BJ (cell line): ENCODE measurements around the gene ICE1. TPM values are rescaled to one million over a fixed set of nuclear protein-coding genes. Genes with fewer than 3 reads are reported as not detected.

Source experiments
- CTCF ChIA-PET: fragments of 350-600 bp; formaldehyde crosslinking; extraction: SDS; loops from one replicate; lab custom pipeline; 2021; ENCODE audit warnings: antibody characterized with exemption, inconsistent platforms; lab: Yijun Ruan, JAX
- POLR2A ChIA-PET: fragments of 300-600 bp; sonication (Branson Sonifier 250); formaldehyde crosslinking; extraction: SDS; loops from one replicate; lab custom pipeline; 2021; ENCODE audit warnings: antibody characterized with exemption; lab: Charles Lee
- DNase-seq: peaks from one replicate; pipeline ENCODE4 v3.0.0-alpha.2; 2011; ENCODE audit warnings: low read depth
- H3K27me3 ChIP-seq: 2 replicates; pipeline ENCODE4 v1.6.0; 2011; ENCODE audit warnings: low read length; ENCODE audit not compliant: control insufficient read depth, insufficient read depth
- H3K36me3 ChIP-seq: 2 replicates; pipeline ENCODE4 v1.5.1; 2011; ENCODE audit warnings: low read length; ENCODE audit not compliant: control insufficient read depth, insufficient read depth
- H3K4me3 ChIP-seq: 2 replicates; pipeline ENCODE4 v1.5.1; 2011; ENCODE audit warnings: low read depth, mild to moderate bottlenecking, control low read depth, low read length
- CTCF ChIP-seq: IDR thresholded peaks from 2 replicates; pipeline ENCODE4 v1.5.1; 2011; ENCODE audit warnings: low read depth, mild to moderate bottlenecking, control low read depth, inconsistent platforms, low read length, moderate library complexity; ENCODE audit not compliant: insufficient read depth
- polyA plus RNA-seq: library from polyadenylated mRNA; depleted of rRNA; stranded (reverse); fragments of >200 nt; gene quantifications from 2 replicates; pipeline ENCODE4 v1.2.3, GENCODE V29; 2011

ICE1 gene
- polyA plus RNA-seq, 1 experiment, result 10.2 TPM

- no peaks in the 10 kb centered on the region for H3K36me3 ChIP-seq
- DNase-seq, result no peak
- no peaks in the 10 kb centered on the region for H3K27me3 ChIP-seq
- CTCF ChIA-PET, result interaction anchor here (0.7 kb wide), 1 partner anchor 67 kb away, joined by 3 read pairs; no protein-coding TSS in a partner anchor
- no peak overlapping the region for H3K4me3 ChIP-seq
- no peak for TF ChIP-seq CTCF
- POLR2A ChIA-PET, result no interaction called here
Observed at GRCh38 chr5:5374009-5374715, 48.3 kb upstream of the ICE1 start.

DNA sequence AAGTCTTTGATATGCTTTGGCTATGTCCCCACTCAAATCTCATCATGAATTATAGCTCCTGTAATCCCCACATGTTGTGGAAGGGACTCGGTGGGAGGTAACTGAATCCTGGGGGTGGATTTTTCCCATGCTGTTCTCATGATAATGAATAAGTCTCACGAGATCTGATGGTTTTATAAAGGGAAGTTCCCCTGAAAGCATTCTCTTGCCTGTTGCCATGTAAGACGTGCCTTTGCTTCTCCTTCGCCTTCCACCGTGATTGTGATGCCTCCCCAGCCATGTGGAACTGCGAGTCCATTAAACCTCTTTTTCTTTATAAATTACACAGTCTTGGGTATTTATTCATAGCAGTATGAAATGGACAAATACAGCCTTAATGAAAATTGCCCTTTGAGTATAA, 44.7 kb upstream of the ICE1 start:
- ChIA-PET POLR2A (no interaction called here), CTCF (no interaction called here)
- DNase-seq, result no peak
- no peaks in the 10 kb centered on the region for H3K36me3 ChIP-seq
- no peak overlapping the region for H3K4me3 ChIP-seq
- no peak for TF ChIP-seq CTCF
- H3K27me3 ChIP-seq, result peaks cover 2% of the 10 kb centered on the region; the same call in 1 of the 2 replicates

DNA sequence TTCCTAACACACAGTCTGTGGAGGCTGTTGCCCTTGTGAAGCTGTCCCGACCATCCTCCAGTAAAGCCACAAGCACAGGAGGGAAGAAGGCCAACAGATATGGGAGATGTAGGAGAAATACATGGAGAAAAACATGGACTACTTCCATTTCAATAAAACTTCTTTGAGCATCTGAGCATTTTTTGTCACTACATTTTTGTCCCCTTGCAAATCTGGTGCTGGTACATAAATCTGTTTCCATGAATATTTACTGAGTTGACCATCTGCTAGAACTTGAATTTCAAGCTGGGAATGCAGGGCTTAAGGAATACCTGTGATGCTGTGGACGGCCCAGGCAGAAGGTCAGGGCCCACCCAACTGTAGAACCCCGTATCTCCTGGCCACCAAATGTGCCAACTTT, 43.9 kb upstream of the ICE1 start:
- Histone ChIP-seq H3K36me3 (no peaks in the 10 kb centered on the region), H3K4me3 (no peak overlapping the region), H3K27me3 (peaks cover 2% of the 10 kb centered on the region; the same call in 1 of the 2 replicates)
- no peak for DNase-seq
- POLR2A ChIA-PET, result no interaction called here
- TF ChIP-seq CTCF, result no peak
- CTCF ChIA-PET, result interaction anchor here (0.9 to 1.5 kb wide), 2 partner anchors 9 to 236 kb away, joined by 3 to 5 read pairs; no protein-coding TSS in a partner anchor

DNA sequence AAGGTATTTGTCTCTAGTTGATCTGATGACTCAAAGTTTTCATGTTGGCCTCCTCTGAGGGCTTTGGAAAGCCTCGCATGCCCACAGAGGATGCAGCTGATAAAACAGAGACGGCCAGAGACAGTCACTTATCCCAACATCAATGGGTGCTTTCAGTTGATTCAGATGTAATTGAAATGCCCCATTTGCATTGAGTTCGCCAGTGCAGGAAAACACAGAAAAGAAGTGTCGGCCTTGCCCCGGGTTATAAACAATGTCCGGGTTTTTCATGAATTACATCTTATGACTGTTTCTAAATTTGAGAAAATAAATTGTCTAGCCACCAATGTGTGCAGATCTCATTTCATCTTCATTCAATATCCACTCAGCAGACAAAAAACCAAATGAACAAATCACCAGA, 42.2 kb upstream of the ICE1 start:
- H3K4me3 ChIP-seq, result no peak overlapping the region
- TF ChIP-seq CTCF, result no peak
- H3K27me3 ChIP-seq, result peaks cover 6% of the 10 kb centered on the region
- DNase-seq, result no peak
- no peaks in the 10 kb centered on the region for H3K36me3 ChIP-seq
- ChIA-PET POLR2A (no interaction called here), CTCF (interaction anchor here (1.0 kb wide), 1 partner anchor 14 kb away, joined by 3 read pairs; no protein-coding TSS in a partner anchor)

DNA sequence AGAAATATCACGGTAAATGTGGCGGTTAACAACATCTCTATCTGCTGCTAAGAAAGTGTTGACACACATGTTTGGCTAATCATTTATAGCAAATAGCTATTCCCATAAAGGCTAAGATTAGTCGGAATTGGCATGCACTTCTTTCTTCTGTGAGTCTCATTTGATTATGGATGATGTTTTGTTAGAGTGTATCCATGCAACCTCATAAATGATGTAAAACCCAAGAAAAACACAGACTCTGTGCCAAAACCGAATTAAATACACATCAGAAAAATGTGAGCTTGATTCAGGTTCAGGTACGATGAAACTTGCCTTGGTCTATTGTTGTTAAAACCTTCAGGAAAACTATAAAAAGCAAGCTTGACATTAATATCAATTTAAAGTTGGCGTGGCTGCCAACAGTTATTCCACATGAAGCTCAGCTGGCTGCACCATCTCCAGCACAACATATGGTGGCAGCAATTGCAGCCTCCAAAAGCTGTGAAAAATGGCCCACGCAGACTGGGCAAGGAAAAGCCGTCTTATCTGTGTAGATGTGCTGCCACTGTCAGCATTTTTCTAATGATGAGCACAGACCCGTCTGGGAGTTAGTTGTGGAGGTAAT, 41.1 kb upstream of the ICE1 start:
- no peaks in the 10 kb centered on the region for H3K36me3 ChIP-seq
- DNase-seq, result no peak
- CTCF ChIA-PET, result interaction anchor here (1.0 kb wide), 1 partner anchor 13 kb away, joined by 3 read pairs; no protein-coding TSS in a partner anchor

More for the DNA sequence above, 41.1 kb upstream of the ICE1 start:
- POLR2A ChIA-PET, result no interaction called here
- Histone ChIP-seq H3K4me3 (no peak overlapping the region), H3K27me3 (peaks cover 6% of the 10 kb centered on the region)
- no peak for TF ChIP-seq CTCF
